K562 (cell line): Measurements from ENCODE around the gene ARHGAP10. TPM values are rescaled to one million over a fixed set of nuclear protein-coding genes. Genes with fewer than 3 reads are reported as not detected.

Source experiments
- ATAC-seq: fragments of 200-7000 bp; cut with Tn5 transposase; 3 replicates; pipeline ENCODE4 v1.9.1; 2020; ENCODE audit warnings: moderate library complexity
- BruUV-seq: library from RNA; stranded (reverse); fragments of 400-500 nt; replicated peaks from 2 replicates; lab custom pipeline; 2021; lab: Mats Ljungman, UMichigan
- CTCF ChIA-PET: fragments of 300-600 bp; formaldehyde crosslinking; extraction: SDS; loops from one replicate; lab custom pipeline; 2021; ENCODE audit warnings: low intra/inter-chr PET ratio; lab: Yijun Ruan, JAX
- POLR2A ChIA-PET: fragments of 300-600, 350-650 bp; sonication (Branson Sonifier 250); formaldehyde crosslinking; extraction: SDS; loops from one replicate; lab custom pipeline; 2021; ENCODE audit warnings: antibody characterized with exemption, inconsistent platforms; lab: Yijun Ruan, JAX
- DNase-seq, 4 experiments: peaks; one replicate each; pipeline versions ENCODE4 v3.0.0 to v3.0.0-alpha.2; 2011 to 2018; ENCODE audit warnings: low spot score in 3 of 4, mixed read lengths in 3 of 4; ENCODE audit errors: extremely low read depth in 1 of 4
- FAIRE-seq: peaks from 2 replicates; lab custom pipeline; 2011; peaks lifted over from hg19 to GRCh38; lab: Jason Lieb, UNC
- H2AFZ ChIP-seq: 2 replicates; pipeline ENCODE4 v1.6.0; 2011; ENCODE audit warnings: low read depth, low read length, control low read depth, inconsistent platforms
- H3K27ac ChIP-seq: fragments of 200-600 bp; 3 replicates; pipeline ENCODE4 v1.8.0; 2011; ENCODE audit warnings: low read depth, mild to moderate bottlenecking, control low read depth, inconsistent platforms, low read length, moderate library complexity, mixed read lengths; ENCODE audit errors: extremely low read depth
- H3K27me3 ChIP-seq, 2 experiments: fragments of 300-600 bp in 1 of 2; 2 replicates in 1 of 2; 3 replicates in 1 of 2; pipeline versions ENCODE4 v1.6.0 to v1.8.0; 2011; ENCODE audit warnings: inconsistent platforms in 2 of 2, low read length in 2 of 2, mild to moderate bottlenecking in 1 of 2, mixed read lengths in 1 of 2, moderate library complexity in 1 of 2; ENCODE audit not compliant: control insufficient read depth in 2 of 2, insufficient read depth in 2 of 2
- H3K36me3 ChIP-seq: fragments of 300-600 bp; 3 replicates; pipeline ENCODE4 v1.8.0; 2011; ENCODE audit warnings: mild to moderate bottlenecking, low read length, inconsistent platforms; ENCODE audit not compliant: control insufficient read depth, insufficient read depth
- H3K4me1 ChIP-seq, 2 experiments: fragments of 200-600 bp in 1 of 2; replicated peaks in 1 of 2; 2 replicates in 1 of 2; 3 replicates in 1 of 2; pipeline versions ENCODE4 v1.5.1 to v1.8.0; 2011; ENCODE audit warnings: inconsistent platforms in 2 of 2, low read length in 2 of 2, mild to moderate bottlenecking in 1 of 2, mixed read lengths in 1 of 2, moderate library complexity in 1 of 2; ENCODE audit not compliant: control insufficient read depth in 2 of 2, insufficient read depth in 2 of 2
- H3K4me2 ChIP-seq: 2 replicates; pipeline ENCODE4 v1.6.1; 2011; ENCODE audit warnings: low read length, control low read depth, inconsistent platforms, mixed read lengths; ENCODE audit not compliant: insufficient read depth
- H3K4me3 ChIP-seq: fragments of 200-600 bp; sonication (generic), shearing (Covaris generic); 2 replicates; pipeline ENCODE4 v1.5.1; 2016; ENCODE audit warnings: control low read depth, inconsistent platforms
- H3K79me2 ChIP-seq: fragments of 200-600 bp; 3 replicates; pipeline ENCODE4 v1.8.0; 2011; ENCODE audit warnings: low read length, inconsistent platforms; ENCODE audit not compliant: control insufficient read depth, insufficient read depth
- H3K9ac ChIP-seq, 2 experiments: 2 replicates each; pipeline versions ENCODE4 v1.6.0 to v1.6.1; 2011; ENCODE audit warnings: low read depth in 2 of 2, low read length in 2 of 2, control low read depth in 1 of 2, inconsistent platforms in 1 of 2, mild to moderate bottlenecking in 1 of 2, mixed read lengths in 1 of 2; ENCODE audit not compliant: insufficient read depth in 1 of 2
- H3K9me1 ChIP-seq: one replicate; pipeline ENCODE4 v1.6.0; 2011; ENCODE audit warnings: inconsistent platforms, mild to moderate bottlenecking, low read length, moderate library complexity; ENCODE audit not compliant: control insufficient read depth, insufficient read depth
- H3K9me3 ChIP-seq: replicated peaks from 2 replicates; pipeline ENCODE4 v1.5.1; 2011; ENCODE audit warnings: low read depth, low read length, inconsistent platforms; ENCODE audit not compliant: control insufficient read depth, insufficient read depth
- H4K20me1 ChIP-seq: replicated peaks from 2 replicates; pipeline ENCODE4 v1.6.1; 2011; ENCODE audit warnings: low read length, inconsistent platforms, mixed read lengths; ENCODE audit not compliant: control insufficient read depth, insufficient read depth
- CBFA2T2 ChIP-seq: fragments of 450-650 bp; conservative IDR thresholded peaks from 2 replicates; pipeline ENCODE4 v1.6.1; 2017; ENCODE audit warnings: mild to moderate bottlenecking
- ILK ChIP-seq: fragments of 450-650 bp; IDR thresholded peaks from 2 replicates; pipeline ENCODE4 v1.6.1; 2016; ENCODE audit warnings: missing genetic modification characterization, low read depth, mild to moderate bottlenecking, missing compliant biosample characterization, moderate library complexity, borderline replicate concordance
- MIER1 ChIP-seq: fragments of 450-650 bp; IDR thresholded peaks from 2 replicates; pipeline ENCODE4 v1.6.1; 2016; ENCODE audit warnings: antibody characterized with exemption, mild to moderate bottlenecking, low read depth
- MTF1 ChIP-seq: fragments of 250-450 bp; sonication (Bioruptor Pico); IDR thresholded peaks from 2 replicates; pipeline ENCODE4 v1.9.0; 2021; ENCODE audit warnings: moderate library complexity, mild to moderate bottlenecking, inconsistent platforms, borderline replicate concordance
- NFE2 ChIP-seq: IDR thresholded peaks from 2 replicates; pipeline ENCODE4 v1.6.1; 2014; ENCODE audit warnings: antibody characterized with exemption, low read depth
- SMARCB1 ChIP-seq: IDR thresholded peaks from 2 replicates; pipeline ENCODE4 v1.6.1; 2011; ENCODE audit warnings: improper control_type of control experiment, low read depth; ENCODE audit not compliant: insufficient read length
- TBP ChIP-seq: optimal IDR thresholded peaks from 2 replicates; pipeline ENCODE3; 2011; ENCODE audit warnings: low read depth, low read length, improper control_type of control experiment
- ZEB2 ChIP-seq: fragments of 450-650 bp; IDR thresholded peaks from 2 replicates; pipeline ENCODE4 v1.6.1; 2016
- ZKSCAN8 ChIP-seq: fragments of 200-800 bp; sonication (Bioruptor generic); IDR thresholded peaks from 2 replicates; pipeline ENCODE4 v1.6.1; 2016; ENCODE audit warnings: missing genetic modification characterization, missing compliant biosample characterization
- WGBS: fragments of 100-300 bp; shearing (Covaris generic); methylation state at CpG from one replicate; pipeline ENCODE4 v1.1.6; 2016; ENCODE audit warnings: low coverage, mixed read lengths; ENCODE audit not compliant: insufficient coverage; ENCODE audit errors: missing lambda C conversion rate; 5-methylcytosine and 5-hydroxymethylcytosine counted together
- in situ Hi-C: fragments of 300-500 bp; cut with MboI; formaldehyde crosslinking; loops from 4 replicates; pipeline ENCODE4 v1.15.0; 2018; ENCODE audit warnings: inconsistent platforms, mixed read lengths
- intact Hi-C: fragments of 100-400 bp; cut with micrococcal nuclease; formaldehyde crosslinking; loops from 2 replicates; pipeline ENCODE4 v1.14.2; 2022
- polyA plus RNA-seq, 8 experiments: library from polyadenylated mRNA; depleted of rRNA in 4 of 8; stranded (reverse) in 5 of 8; unstranded in 3 of 8; fragments of >200 nt; fragmentation: Nextera tagmentation in 2 of 8; fragmentation: Illumina TruSeq in 1 of 8; extraction: Ambion mirVana in 2 of 8; extraction: Trizol in 1 of 8; gene quantifications; 2 replicates each; pipeline versions ENCODE4 v1.2.1 to v1.2.3, GENCODE V29; 2011 to 2014; ENCODE audit warnings: inconsistent platforms in 1 of 8, missing spikeins in 1 of 8
- total RNA-seq, 7 experiments: library from RNA; depleted of rRNA in 6 of 7; stranded (reverse); fragments of >200 nt in 6 of 7; fragmentation: Illumina TruSeq in 2 of 7; extraction: Trizol in 2 of 7; gene quantifications; 2 replicates each; pipeline versions ENCODE4 v1.2.1 to v1.2.3, GENCODE V29; 2011 to 2021; ENCODE audit warnings: low replicate concordance in 1 of 7
- TF ChIP-seq, protein P1 (sequence below): fragments of 450-650 bp; conservative IDR thresholded peaks from 2 replicates; pipeline ENCODE4 v1.6.1; 2016; ENCODE audit warnings: missing genetic modification characterization, low read depth, mild to moderate bottlenecking, missing compliant biosample characterization, moderate library complexity

The ARHGAP10 gene
- total and polyA plus RNA-seq, 9 of the 15 experiments (the other 6 are each of a cell fraction or from before 2014, with no cell fraction given): 0.03 to 0.22 (median 0.06) TPM; not detected in 3

DNA sequence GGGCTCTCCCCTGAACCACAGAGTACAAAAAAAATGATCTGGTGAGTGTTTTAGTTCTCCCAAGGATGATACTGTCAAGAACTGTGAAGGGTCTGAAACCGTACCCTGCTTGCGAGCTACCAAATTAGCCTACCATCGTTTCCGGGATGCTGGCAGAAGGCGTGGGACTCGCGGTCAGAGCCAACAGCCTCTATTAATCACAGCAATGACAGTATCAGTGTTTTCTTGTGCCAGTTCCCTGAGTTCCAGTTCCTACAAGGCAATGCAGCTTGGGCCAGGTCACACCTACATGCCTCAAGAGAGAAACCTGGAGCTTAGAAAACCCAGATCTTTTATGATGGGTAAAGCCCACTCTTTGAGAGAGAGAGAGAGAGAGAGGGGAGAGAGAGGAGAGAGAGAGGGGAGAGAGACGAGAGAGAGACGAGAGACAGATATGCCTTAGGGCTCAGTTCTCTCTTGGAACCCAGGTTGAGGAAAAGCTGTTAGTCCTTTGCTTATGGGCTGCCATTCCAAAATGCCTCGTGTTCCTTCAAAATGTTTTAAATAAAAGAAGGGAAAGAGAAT, 327.8 kb downstream of the ARHGAP10 start:
- H3K27ac ChIP-seq: no peak overlapping the region
- H3K27me3 ChIP-seq: peaks cover 6 to 22% of the 10 kb centered on the region in 2 experiments; a peak in 3 of 5 replicates
- no peaks in the 10 kb centered on the region for H3K36me3 ChIP-seq
- no peaks in the 10 kb centered on the region for H3K79me2 ChIP-seq
- 0% methylated on average over 10 of the region's 10 CpGs for WGBS
- H3K4me1 ChIP-seq: no peaks in the 10 kb centered on the region
- CTCF ChIA-PET: no interaction called here
- in situ Hi-C loops (no loop called here), intact Hi-C loops (no loop called here)
- H4K20me1 ChIP-seq: no peaks in the 10 kb centered on the region
- H2AFZ ChIP-seq: no peak overlapping the region
- no TSS peak for BruUV-seq
- H3K9me3 ChIP-seq: no peaks in the 10 kb centered on the region
- H3K9me1 ChIP-seq: no peaks in the 10 kb centered on the region
- no peak overlapping the region for H3K4me2 ChIP-seq
- no peak overlapping the region for H3K4me3 ChIP-seq
- TF ChIP-seq NFE2 (no peak), ZEB2 (no peak), MIER1 (no peak), ILK (no peak), CBFA2T2 (no peak), SMARCB1 (no peak), ZKSCAN8 (no peak), TBP (no peak), MTF1 (no peak)
- TF ChIP-seq, protein P1, sequence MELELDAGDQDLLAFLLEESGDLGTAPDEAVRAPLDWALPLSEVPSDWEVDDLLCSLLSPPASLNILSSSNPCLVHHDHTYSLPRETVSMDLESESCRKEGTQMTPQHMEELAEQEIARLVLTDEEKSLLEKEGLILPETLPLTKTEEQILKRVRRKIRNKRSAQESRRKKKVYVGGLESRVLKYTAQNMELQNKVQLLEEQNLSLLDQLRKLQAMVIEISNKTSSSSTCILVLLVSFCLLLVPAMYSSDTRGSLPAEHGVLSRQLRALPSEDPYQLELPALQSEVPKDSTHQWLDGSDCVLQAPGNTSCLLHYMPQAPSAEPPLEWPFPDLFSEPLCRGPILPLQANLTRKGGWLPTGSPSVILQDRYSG (tag): no peak
- TF ChIP-seq, all 486 proteins: peak for 0
- ATAC-seq: no peak
- H3K9ac ChIP-seq: no peak overlapping the region
- POLR2A ChIA-PET: interaction anchor here (0.8 kb wide), 1 partner anchor 100 kb away, joined by 3 read pairs; no protein-coding TSS in a partner anchor
- DNase-seq: no peak
- FAIRE-seq: no peak
